NCI-H345 (cell line): Measurements from ENCODE around the gene TTLL11.
A peak's percentile ranks its signal among the peaks of the same experiment; 100 is the strongest.

Experiments used
- DNase-seq: peaks from one replicate; lab custom pipeline; 2025; lab: John Stamatoyannopoulos, UW

TTLL11 gene

DNA sequence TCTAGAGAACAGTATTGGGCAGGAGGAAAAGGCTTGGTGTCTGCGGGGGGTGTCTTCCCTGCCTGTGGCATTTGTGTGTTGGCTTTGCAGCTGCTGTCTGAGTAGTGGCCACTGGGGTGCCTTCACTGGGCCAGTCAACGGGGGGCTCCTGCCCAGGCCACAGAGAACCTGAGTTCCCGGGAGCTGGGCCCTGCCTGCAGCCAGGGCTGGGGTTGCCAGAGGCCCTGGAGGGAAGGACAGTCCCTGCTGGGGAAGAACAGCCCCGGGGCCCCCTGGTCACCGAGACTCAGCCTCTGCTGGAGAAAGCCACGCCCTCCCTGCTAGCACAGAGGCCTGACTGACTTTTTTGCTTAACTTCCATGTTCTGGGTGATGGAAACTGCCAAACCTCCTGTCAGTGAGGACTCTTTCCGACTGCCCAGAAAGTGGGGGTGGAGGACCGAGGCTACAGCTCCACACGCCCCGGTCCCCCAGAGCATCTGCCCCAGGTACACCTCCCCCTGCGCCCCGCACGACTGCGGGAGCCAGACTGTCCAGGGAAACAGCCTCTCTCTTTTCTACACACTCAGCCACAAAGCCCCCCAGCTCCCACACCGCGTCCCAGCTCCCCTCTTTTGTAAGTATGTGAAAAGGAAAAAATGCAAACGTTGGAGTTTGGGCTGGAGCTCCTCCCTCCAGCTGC, 308.2 kb downstream of the TTLL11 start:
- no peak for DNase-seq

DNA sequence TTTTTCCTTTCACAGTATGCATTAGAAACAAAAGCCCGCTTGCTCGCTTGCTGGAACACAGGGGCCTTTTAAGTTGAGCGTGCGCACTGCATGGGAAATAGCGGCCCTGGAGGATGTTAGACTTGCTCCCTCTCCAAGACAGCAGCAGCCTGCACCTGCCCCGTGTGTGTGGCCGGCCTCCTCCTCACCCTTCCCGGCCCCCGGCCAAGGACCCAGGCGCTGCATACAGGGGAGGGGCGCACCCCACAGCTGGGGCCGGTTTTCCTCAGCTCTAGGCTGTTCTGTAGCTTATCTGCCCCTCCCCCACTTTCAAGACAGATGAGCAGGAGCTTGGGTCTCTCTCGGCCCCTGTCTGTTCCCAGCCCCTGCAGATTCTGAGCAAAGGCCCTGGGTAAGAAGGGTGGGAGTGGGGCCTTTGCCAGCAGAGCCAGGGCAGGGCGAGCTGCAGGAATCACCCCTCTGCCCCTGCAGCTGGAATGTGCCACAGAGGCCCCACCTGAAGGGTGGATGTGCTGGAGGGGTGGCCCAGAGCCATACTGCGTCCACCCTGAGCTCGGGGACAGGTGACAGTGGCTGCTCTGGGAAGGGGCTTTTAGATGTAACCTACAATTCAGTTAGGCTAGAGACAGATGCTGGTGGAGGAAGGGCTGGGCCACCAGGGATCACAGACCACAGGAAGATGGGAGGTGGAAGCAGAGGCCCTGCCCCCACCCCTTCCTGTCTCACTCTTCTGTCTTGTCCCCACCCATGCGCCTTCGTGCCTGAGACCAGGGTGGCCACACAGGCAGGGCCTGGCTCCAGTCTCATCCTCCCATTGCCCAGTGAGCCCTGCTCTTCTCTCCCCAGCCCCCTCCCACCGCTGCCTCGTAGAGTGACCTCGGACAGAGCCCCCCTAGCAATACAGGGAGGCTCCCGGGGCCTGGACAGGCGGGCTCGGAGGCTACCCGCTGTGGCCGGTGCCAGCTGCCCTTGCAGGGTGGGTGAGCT, 309.3 kb downstream of the TTLL11 start:
- DNase-seq: no peak

DNA sequence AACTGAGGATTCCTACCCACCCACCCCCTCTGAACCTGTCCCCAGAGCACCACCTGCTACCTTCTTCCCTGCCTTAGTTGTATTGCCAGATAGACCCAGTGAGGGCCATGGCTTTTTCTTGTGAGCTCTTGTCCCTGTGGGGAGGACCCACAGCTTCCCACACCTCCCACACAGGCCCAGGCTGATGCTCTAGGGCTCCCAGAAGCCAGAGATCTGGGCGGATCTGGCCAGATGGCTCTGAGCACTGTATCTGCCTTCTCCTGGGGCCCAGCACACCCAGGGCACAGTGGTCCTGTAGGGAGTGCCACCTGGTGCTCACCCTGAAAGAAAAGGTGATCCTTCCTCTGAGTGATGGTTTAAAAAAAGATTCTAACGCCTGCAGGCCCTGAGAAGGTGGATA, 310.0 kb downstream of the TTLL11 start:
- DNase-seq: no peak

DNA sequence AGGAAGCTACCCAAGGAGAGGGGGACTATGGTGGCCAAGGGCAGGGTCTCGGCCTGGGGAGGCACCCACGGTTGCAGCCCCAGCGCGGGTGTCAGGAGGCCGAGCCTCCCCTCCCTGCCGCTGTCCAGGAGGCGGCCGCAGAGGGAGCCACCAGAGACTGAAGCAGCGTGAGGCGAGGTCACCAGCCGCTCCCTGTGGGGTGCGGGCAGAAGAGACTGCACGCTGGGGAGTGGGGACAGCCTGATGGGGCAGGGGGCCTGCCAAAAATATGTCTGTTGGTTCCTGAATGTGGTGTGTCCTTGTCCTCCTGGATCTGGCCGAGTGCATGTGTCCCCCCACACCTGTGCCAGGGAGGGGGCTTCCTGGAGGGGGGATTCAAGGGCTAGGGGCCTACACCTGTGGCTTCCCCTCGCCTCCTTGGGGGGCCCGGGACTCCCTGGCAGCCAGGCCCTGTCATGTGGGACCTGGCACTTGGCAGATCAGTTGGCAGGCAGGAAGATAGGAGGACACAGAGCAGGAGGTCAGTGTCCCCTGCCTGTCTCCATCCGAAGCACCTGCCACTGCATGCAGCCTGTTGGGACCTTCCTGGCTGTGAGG, 310.5 kb downstream of the TTLL11 start:
- DNase-seq: no peak

DNA sequence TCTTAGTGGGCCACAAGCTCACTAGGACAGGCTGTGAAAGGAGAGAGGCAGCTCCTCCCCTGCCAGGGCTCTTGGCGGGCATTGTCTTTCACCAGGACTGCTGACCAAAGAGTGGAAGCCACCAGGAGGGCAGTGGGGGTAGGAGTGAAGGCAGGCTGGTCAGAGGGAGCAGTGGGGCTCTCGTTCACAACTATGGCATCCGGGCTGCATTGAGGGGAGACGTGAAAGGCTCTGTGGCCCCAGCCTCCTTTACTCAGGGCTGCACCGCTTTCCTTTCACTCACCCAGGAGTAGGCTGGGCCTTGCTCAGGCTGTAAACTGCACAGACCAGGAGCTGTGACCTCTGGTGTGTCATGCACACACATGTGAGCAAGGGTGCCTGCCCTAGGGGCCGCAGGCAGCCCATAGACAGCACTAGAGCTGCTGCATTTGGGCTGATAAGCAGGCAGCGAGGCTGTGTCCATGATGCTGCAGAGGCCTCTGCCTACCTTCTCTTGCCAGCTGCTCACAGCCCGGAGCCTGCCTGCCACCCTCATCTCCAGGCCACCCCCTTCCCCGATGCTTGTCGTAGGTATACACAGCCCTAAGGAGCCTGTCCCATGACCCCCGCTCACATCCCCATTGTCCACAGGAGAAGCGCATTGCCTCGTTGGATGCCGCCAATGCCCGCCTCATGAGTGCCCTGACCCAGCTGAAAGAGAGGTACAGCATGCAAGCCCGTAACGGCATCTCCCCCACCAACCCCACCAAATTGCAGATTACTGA, 311.2 kb downstream of the TTLL11 start:
- no peak for DNase-seq

DNA sequence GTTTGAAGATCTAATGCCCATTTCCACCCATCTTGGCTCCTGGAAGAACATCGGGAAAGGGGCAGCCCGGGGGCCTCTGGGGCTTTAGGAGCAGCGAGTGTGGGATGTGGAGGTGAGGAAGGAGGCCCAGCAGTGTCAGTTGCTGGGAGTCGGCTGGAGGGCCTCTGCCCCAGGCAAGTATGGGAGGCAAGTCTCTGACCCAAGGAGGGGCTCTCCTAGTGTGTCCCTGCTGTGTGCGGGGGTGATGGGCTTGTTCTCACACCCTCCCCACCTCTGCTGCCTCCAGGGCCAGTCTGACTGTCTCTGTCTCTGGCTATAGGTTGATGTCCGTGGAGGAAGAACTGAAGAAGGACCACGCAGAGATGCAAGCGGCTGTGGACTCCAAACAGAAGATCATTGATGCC, 312.0 kb downstream of the TTLL11 start:
- no peak for DNase-seq

DNA sequence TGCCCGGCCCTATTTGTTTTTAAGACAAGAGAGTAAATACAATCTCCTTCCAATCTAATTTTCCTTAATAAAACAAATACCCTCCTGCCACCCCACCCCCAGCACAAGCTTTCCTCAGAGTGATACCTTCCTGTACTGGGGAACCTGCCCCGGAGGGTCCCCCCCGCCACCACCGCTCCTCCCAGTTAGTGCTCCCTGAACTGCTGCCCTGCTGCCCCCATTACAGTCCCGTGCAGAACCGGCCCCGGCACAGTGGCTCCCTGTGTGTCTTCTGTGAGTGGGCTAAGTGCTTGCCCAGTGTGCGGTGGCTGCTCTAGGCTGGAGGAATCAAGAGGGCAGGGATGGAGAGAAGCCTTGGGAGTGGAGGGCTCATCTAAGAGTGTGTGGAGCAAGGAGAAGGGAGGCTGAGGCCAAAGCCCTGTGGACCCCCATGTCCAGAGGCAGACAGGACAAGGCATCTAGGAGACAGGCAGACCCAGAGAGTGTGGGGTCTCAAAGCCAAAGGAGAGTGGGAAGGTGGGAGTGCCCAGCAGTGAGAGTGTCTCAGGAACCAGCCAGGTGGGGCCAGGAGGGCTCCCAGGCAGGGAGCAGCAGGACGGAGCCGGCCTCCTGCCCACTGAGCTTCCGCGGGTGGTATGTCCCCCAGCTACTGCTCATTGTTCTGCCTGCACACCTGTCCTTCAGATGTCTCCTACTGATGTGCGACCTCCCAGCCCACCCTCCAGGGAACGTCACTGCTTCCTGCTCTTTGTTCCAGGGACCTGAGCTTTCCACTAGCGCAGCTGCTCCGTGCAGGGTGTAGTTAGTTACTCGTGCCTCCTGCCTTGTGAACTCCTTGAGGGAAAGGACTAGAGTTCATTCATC, 312.7 kb downstream of the TTLL11 start:
- peak; percentile 19 for DNase-seq

DNA sequence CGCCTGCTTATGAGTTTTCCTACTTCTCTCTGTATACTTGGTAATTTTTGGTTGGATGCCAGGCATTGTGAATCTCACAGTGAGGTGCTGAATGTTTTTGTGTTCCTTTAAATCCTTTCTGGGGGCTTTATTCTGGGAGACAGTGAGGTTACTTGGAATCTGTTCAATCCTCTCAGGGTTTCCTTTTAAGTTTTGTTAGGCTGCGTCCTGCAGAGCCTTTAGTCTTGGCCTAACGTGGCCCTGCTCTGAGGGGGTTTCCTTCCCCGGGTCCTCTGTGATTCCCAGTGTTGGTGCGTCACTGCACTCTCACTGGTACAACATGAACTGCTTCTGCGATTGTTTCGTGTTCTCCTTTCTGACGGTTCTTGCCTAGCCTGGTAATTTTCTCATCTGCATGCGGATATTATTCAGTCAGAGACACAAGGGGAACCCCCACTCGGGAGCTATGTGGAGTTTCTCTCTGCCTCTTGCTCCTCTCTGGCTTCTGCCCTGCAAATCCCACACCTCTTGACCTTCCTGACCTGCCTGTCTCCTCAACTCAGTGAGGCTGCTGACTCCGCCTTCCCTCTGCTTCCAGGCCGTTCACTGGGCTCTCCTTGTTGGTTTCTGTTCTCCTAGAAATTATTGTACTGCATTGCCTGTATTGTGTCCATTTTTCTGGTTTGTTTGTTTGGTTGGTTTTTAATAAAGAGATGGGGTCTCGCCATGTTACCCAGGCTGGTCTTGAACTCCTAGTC, 313.6 kb downstream of the TTLL11 start:
- no peak for DNase-seq

DNA sequence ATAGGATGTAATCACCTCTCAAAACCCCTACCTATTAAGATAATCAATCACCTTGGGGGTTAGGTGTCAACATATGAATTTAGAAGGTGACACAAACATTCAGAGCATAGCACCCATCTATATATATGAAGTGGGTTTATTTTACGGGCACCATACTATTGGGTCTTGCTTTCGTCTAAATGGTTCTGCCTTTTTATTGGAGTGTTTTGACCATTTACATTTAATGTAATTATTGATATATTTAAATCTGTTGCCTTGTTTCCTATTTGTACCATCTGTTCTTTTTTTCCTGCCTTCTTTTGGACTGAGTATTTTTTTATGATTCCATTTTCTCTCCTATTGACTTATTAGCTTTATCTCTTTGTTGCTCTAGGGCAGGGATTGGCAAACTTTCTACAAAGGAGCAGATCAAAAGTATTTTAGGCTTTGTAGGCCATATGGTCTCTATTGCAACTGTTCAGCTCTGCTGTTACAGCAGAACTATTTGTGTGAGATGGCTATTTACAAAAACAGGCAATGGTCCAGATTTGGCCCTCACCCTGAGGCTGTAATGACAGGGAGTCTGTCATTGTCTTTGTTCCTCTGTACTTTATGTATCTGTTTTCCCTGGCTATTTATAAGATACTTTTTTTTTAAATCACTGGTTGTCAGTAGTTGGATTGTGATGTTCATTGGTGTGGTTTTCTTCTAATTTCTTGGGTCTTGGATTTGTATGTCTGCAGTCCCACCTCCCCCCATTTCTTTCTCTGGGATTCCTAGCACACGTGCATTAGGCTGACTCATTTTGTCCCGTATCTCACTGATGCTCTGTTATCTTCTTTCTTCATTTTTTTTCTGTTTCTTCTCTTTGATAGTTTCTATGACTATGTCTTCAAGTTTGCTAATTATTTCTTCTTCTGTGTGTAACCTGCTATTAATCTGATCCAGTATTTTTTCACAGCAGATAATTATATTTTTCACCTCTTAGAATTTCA, 314.6 kb downstream of the TTLL11 start:
- no peak for DNase-seq

DNA sequence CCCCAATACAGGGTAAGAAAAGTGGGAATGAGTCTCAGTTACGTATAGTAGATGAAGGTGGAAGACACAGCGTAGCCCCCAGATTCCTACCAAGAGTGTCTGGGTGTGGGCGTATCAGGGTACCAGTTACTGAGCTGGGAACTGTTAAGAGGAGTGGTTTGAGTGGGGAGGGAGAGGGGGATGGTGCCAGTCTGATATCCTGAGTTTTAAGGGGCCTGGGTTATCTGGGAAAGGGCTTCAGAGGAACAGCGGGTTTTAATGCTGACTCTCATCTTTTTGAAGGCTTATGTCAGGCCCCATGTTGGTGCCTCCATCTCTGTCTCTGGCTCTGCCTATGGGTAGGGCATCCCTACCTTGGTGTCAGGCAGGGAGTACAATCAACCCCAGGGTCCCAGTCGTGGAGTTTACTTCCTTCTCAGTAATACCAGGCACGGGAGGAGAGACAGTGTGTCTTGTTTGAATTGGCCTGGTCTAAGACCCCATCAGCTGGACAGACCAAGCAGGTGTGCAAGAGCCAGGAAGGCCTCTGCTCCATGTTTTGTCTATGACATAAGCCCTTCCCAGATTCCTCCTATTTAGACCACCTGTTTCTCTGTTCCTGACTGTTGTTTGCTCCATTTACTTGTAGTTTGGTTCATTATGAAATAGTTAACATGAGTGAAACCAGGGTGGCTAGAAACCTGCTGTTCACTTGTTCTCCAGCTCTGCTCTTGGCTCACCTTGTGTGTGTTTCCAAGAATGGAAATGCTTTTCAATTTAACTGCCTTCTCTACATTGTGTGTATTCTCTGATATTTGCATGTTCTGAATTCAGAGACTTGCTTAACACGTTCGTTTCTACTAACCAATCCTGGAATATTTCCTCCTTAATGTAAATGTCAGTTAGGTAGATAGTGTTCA, 316.1 kb downstream of the TTLL11 start:
- DNase-seq: no peak

DNA sequence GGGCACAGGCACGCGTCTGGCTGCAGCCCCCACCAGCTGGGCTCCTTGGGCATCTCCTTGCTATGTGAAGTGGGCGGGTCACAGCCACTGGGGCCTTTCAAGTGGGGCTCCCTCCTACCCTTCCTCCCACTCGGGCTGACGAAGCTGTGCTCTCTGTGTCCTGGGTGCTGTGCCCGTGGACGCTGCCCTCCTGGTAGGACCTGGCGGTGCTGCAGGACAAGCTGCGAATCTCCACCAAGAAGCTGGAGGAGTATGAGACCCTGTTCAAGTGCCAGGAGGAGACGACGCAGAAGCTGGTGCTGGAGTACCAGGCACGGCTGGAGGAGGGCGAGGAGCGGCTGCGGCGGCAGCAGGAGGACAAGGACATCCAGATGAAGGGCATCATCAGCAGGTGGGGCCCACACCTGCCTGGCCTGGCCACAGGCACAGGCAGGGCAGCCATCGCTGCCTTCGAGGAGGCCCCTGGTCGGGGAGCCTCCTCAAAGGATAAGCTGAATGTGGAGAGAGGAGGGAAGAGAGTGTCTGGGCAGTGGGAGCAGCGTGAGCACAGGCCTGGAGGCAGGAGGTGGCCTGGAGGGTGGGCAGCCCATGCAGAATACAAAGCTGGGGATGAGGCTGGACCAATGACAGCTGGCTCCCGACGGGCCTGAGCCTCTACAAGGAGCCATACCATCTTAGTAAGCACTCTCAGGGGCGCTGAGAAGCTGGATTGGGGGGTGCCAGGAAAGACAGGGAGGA, 316.9 kb downstream of the TTLL11 start:
- no peak for DNase-seq

DNA sequence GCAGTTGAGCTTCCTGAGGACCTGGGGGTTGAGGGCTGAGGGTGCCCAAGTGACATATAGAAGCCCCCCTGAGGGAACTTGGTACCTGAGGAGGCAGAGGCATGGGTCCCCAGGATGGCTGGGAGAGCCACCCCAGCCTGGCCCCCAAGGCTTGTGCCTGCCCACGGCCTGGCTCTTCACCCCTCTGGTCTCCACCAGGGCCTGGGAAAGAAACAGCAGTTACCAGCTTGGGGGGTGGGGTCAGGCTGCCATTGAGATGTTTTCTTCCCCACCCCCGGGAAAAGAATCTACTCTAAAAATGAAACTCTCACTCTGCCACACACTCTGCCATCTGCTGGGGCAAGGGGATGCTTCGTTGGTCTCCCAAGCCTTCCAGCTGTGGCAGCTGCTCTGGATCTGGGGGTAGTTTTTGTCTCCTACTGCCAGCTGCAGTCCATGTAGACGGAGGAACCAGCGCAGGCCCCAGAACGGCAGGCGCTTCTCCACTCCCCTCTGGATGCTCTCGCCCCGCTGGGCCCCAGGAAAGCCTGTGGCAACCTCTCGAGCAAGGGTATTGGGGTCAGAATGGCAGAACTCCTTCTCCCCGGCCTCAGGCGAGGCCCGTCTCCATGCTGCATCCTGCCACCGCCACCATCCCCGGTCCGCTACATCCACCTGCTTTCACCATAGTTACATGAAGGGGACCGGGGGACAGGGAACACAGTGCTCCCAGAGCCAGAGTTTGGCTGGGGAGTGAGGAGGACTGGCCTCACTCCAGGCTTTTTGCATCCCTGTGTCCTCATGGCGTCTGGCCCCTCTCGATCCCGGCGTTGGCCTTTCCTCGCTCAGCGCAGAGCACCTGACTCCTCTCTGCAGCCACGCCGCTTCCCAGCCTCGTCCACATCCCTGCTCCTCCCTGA, 318.1 kb downstream of the TTLL11 start:
- DNase-seq: peak; percentile 1

DNA sequence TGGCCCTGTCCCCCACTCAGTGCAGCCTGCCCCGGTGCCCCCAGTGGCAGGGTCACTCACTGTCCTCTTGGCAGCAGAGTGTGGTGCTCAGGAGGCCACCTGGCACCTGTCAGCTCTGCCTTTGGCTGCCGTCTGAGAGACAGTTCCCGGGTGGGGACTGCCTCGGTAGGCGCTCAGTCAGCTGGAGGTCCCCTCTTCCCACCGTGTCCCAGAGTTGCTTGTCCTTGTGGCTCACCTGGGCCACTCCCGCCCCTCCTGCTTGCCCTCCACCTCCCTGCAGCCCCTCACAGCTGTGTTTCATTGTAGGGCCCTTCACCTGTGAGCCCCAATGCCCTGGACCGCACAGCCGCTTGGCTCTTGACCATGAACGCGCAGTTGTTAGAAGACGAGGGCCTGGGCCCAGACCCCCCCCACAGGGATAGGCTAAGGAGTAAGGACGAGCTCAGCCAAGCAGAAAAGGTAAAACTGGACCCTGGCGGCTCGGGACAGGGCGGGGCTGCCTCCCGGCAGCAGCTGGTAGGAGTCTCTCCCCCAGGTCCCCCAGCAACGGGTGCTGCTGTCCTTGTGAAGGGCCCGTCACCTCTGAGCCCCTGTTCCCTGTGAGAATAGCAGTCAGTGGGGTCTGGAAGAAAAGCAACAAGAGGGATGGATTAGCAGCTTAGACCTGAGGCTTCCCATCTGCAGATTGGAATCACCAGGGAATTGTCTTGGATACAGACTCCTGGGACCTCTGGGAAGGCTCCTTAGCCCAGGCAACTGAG, 319.0 kb downstream of the TTLL11 start:
- no peak for DNase-seq

DNA sequence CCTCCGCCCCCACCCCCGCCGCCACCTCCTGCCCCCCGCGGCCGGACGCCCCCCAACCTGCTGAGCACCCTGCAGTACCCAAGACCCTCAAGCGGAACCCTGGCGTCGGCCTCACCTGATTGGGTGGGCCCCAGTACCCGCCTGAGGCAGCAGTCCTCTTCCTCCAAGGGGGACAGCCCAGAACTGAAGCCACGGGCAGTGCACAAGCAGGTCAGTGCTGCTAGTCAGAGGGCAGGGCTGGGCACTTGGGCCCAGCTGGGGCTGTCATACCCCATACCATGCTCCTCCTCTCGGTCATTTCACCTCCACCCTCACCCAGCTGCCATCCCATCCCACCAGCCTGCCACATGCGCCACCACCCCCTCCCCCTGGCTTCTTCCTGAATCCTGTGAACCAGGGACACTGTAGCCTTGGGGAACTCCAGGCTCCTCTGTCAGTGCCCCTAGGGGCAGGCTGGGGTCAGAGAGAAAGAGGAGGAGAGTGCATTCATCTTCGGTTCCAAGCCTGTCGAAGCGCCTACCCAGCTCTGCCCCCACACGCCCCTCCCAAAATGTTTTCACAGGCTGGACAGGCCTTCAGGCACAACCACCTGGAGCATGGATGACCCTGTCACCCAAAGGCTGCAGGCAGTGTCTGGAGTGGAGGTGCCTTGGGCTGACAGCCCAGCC, 319.7 kb downstream of the TTLL11 start:
- DNase-seq: no peak
